DOHH2 (cell line): Measurements from ENCODE around the gene PPP2R2D.

Experiments
- EZH2phosphoT487 ChIP-seq: fragments of 200-600 bp; sonication (generic); IDR thresholded peaks from 2 replicates; pipeline ENCODE4 v1.6.1; 2017; ENCODE audit warnings: borderline replicate concordance, mild to moderate bottlenecking, antibody characterized with exemption, low read length, moderate library complexity, mixed read lengths
- TF ChIP-seq, protein P1 (sequence below): fragments of 200-600 bp; sonication (generic); IDR thresholded peaks from one replicate; pipeline ENCODE4 v1.5.1; 2014; ENCODE audit warnings: antibody characterized with exemption, mild to moderate bottlenecking, low read depth, low read length; ENCODE audit not compliant: poor library complexity, severe bottlenecking

DNA sequence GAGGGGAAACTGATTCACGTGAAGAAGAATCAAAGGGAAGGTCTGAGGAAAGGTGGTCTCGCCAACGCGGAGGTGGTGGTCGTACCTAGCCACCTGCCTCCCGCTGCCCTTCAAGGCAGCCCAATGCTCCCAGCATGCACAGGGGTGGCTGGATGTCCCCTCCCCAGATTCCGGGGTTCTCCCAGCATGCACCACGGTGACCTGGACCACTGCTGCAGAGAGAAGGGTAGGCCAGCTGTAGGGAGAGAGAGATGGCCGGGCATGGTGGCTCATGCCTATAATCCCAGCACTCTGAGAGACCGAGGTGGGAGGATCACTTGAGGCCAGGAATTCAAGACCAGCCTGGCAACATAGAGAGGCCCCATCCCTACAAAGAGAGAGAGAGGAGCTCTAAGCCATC, 32.4 kb upstream of the PPP2R2D start:
- TF ChIP-seq, protein P1, sequence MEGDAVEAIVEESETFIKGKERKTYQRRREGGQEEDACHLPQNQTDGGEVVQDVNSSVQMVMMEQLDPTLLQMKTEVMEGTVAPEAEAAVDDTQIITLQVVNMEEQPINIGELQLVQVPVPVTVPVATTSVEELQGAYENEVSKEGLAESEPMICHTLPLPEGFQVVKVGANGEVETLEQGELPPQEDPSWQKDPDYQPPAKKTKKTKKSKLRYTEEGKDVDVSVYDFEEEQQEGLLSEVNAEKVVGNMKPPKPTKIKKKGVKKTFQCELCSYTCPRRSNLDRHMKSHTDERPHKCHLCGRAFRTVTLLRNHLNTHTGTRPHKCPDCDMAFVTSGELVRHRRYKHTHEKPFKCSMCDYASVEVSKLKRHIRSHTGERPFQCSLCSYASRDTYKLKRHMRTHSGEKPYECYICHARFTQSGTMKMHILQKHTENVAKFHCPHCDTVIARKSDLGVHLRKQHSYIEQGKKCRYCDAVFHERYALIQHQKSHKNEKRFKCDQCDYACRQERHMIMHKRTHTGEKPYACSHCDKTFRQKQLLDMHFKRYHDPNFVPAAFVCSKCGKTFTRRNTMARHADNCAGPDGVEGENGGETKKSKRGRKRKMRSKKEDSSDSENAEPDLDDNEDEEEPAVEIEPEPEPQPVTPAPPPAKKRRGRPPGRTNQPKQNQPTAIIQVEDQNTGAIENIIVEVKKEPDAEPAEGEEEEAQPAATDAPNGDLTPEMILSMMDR: no peak
- no peak for TF ChIP-seq EZH2phosphoT487
